K562 (cell line): ENCODE measurements around the gene YPEL1. TPM values are rescaled to one million over a fixed set of nuclear protein-coding genes. Genes with fewer than 3 reads are reported as not detected.

Source experiments
- ATAC-seq: fragments of 200-7000 bp; cut with Tn5 transposase; 3 replicates; pipeline ENCODE4 v1.9.1; 2020; ENCODE audit warnings: moderate library complexity
- BruUV-seq: library from RNA; stranded (reverse); fragments of 400-500 nt; replicated peaks from 2 replicates; lab custom pipeline; 2021; lab: Mats Ljungman, UMichigan
- CTCF ChIA-PET: fragments of 300-600 bp; formaldehyde crosslinking; extraction: SDS; loops from one replicate; lab custom pipeline; 2021; ENCODE audit warnings: low intra/inter-chr PET ratio; lab: Yijun Ruan, JAX
- POLR2A ChIA-PET: fragments of 300-600, 350-650 bp; sonication (Branson Sonifier 250); formaldehyde crosslinking; extraction: SDS; loops from one replicate; lab custom pipeline; 2021; ENCODE audit warnings: antibody characterized with exemption, inconsistent platforms; lab: Yijun Ruan, JAX
- DNase-seq, 4 experiments: peaks; one replicate each; pipeline versions ENCODE4 v3.0.0 to v3.0.0-alpha.2; 2011 to 2018; ENCODE audit warnings: low spot score in 3 of 4, mixed read lengths in 3 of 4; ENCODE audit errors: extremely low read depth in 1 of 4
- FAIRE-seq: peaks from 2 replicates; lab custom pipeline; 2011; peaks lifted over from hg19 to GRCh38; lab: Jason Lieb, UNC
- H2AFZ ChIP-seq: 2 replicates; pipeline ENCODE4 v1.6.0; 2011; ENCODE audit warnings: low read depth, low read length, control low read depth, inconsistent platforms
- H3K27ac ChIP-seq: fragments of 200-600 bp; 3 replicates; pipeline ENCODE4 v1.8.0; 2011; ENCODE audit warnings: low read depth, mild to moderate bottlenecking, control low read depth, inconsistent platforms, low read length, moderate library complexity, mixed read lengths; ENCODE audit errors: extremely low read depth
- H3K27me3 ChIP-seq, 2 experiments: fragments of 300-600 bp in 1 of 2; 2 replicates in 1 of 2; 3 replicates in 1 of 2; pipeline versions ENCODE4 v1.6.0 to v1.8.0; 2011; ENCODE audit warnings: inconsistent platforms in 2 of 2, low read length in 2 of 2, mild to moderate bottlenecking in 1 of 2, mixed read lengths in 1 of 2, moderate library complexity in 1 of 2; ENCODE audit not compliant: control insufficient read depth in 2 of 2, insufficient read depth in 2 of 2
- H3K36me3 ChIP-seq: fragments of 300-600 bp; 3 replicates; pipeline ENCODE4 v1.8.0; 2011; ENCODE audit warnings: mild to moderate bottlenecking, low read length, inconsistent platforms; ENCODE audit not compliant: control insufficient read depth, insufficient read depth
- H3K4me1 ChIP-seq, 2 experiments: fragments of 200-600 bp in 1 of 2; replicated peaks in 1 of 2; 2 replicates in 1 of 2; 3 replicates in 1 of 2; pipeline versions ENCODE4 v1.5.1 to v1.8.0; 2011; ENCODE audit warnings: inconsistent platforms in 2 of 2, low read length in 2 of 2, mild to moderate bottlenecking in 1 of 2, mixed read lengths in 1 of 2, moderate library complexity in 1 of 2; ENCODE audit not compliant: control insufficient read depth in 2 of 2, insufficient read depth in 2 of 2
- H3K4me2 ChIP-seq: 2 replicates; pipeline ENCODE4 v1.6.1; 2011; ENCODE audit warnings: low read length, control low read depth, inconsistent platforms, mixed read lengths; ENCODE audit not compliant: insufficient read depth
- H3K4me3 ChIP-seq: fragments of 200-600 bp; sonication (generic), shearing (Covaris generic); 2 replicates; pipeline ENCODE4 v1.5.1; 2016; ENCODE audit warnings: control low read depth, inconsistent platforms
- H3K79me2 ChIP-seq: fragments of 200-600 bp; 3 replicates; pipeline ENCODE4 v1.8.0; 2011; ENCODE audit warnings: low read length, inconsistent platforms; ENCODE audit not compliant: control insufficient read depth, insufficient read depth
- H3K9ac ChIP-seq, 2 experiments: 2 replicates each; pipeline versions ENCODE4 v1.6.0 to v1.6.1; 2011; ENCODE audit warnings: low read depth in 2 of 2, low read length in 2 of 2, control low read depth in 1 of 2, inconsistent platforms in 1 of 2, mild to moderate bottlenecking in 1 of 2, mixed read lengths in 1 of 2; ENCODE audit not compliant: insufficient read depth in 1 of 2
- H3K9me1 ChIP-seq: one replicate; pipeline ENCODE4 v1.6.0; 2011; ENCODE audit warnings: inconsistent platforms, mild to moderate bottlenecking, low read length, moderate library complexity; ENCODE audit not compliant: control insufficient read depth, insufficient read depth
- H3K9me3 ChIP-seq: replicated peaks from 2 replicates; pipeline ENCODE4 v1.5.1; 2011; ENCODE audit warnings: low read depth, low read length, inconsistent platforms; ENCODE audit not compliant: control insufficient read depth, insufficient read depth
- H4K20me1 ChIP-seq: replicated peaks from 2 replicates; pipeline ENCODE4 v1.6.1; 2011; ENCODE audit warnings: low read length, inconsistent platforms, mixed read lengths; ENCODE audit not compliant: control insufficient read depth, insufficient read depth
- CHCHD3 ChIP-seq: fragments of 250-450 bp; sonication (Bioruptor Pico); IDR thresholded peaks from 2 replicates; pipeline ENCODE4 v2.1.2; 2022; ENCODE audit warnings: mild to moderate bottlenecking
- ETV5 ChIP-seq: sonication (generic); formaldehyde crosslinking; IDR thresholded peaks from 2 replicates; pipeline ENCODE4 v1.4.0; 2020; ENCODE audit warnings: low read depth, mild to moderate bottlenecking, missing genetic modification reagents
- KHSRP ChIP-seq: fragments of 450-650 bp; IDR thresholded peaks from 2 replicates; pipeline ENCODE4 v1.6.1; 2017
- KLF1 ChIP-seq: fragments of 450-650 bp; IDR thresholded peaks from 2 replicates; pipeline ENCODE4 v1.6.1; 2016; ENCODE audit warnings: missing genetic modification characterization, missing compliant biosample characterization
- MAZ ChIP-seq, 2 experiments: fragments of 450-650 bp in 1 of 2; sonication (generic) in 1 of 2; formaldehyde crosslinking; IDR thresholded peaks in 1 of 2; conservative IDR thresholded peaks in 1 of 2; 2 replicates each; pipeline versions ENCODE4 v1.4.0 to v1.5.0; 2020; ENCODE audit warnings: mild to moderate bottlenecking in 1 of 2, missing genetic modification reagents in 1 of 2
- TBL1XR1 ChIP-seq, 2 experiments: IDR thresholded peaks; 2 replicates each; pipeline ENCODE4 v1.6.1; 2012; ENCODE audit warnings: improper control_type of control experiment in 2 of 2, low read length in 2 of 2, mild to moderate bottlenecking in 1 of 2
- TRIM28 ChIP-seq: fragments of 450-650 bp; IDR thresholded peaks from 2 replicates; pipeline ENCODE4 v1.6.1; 2017
- WHSC1 ChIP-seq: IDR thresholded peaks from one replicate; pipeline ENCODE4 v1.6.1; 2012; ENCODE audit warnings: low read length, control low read depth, inconsistent platforms
- ZNF707 ChIP-seq: fragments of 250-450 bp; sonication (Bioruptor Pico); conservative IDR thresholded peaks from 2 replicates; pipeline ENCODE4 v1.8.0; 2022; ENCODE audit warnings: inconsistent platforms, mild to moderate bottlenecking, moderate library complexity
- ZNF75A ChIP-seq: fragments of 450-650 bp; formaldehyde crosslinking; IDR thresholded peaks from 2 replicates; pipeline ENCODE4 v1.4.0; 2020; ENCODE audit warnings: mild to moderate bottlenecking
- WGBS: fragments of 100-300 bp; shearing (Covaris generic); methylation state at CpG from one replicate; pipeline ENCODE4 v1.1.6; 2016; ENCODE audit warnings: low coverage, mixed read lengths; ENCODE audit not compliant: insufficient coverage; ENCODE audit errors: missing lambda C conversion rate; 5-methylcytosine and 5-hydroxymethylcytosine counted together
- in situ Hi-C: fragments of 300-500 bp; cut with MboI; formaldehyde crosslinking; loops from 4 replicates; pipeline ENCODE4 v1.15.0; 2018; ENCODE audit warnings: inconsistent platforms, mixed read lengths
- intact Hi-C: fragments of 100-400 bp; cut with micrococcal nuclease; formaldehyde crosslinking; loops from 2 replicates; pipeline ENCODE4 v1.14.2; 2022
- polyA plus RNA-seq, 8 experiments: library from polyadenylated mRNA; depleted of rRNA in 4 of 8; stranded (reverse) in 5 of 8; unstranded in 3 of 8; fragments of >200 nt; fragmentation: Nextera tagmentation in 2 of 8; fragmentation: Illumina TruSeq in 1 of 8; extraction: Ambion mirVana in 2 of 8; extraction: Trizol in 1 of 8; gene quantifications; 2 replicates each; pipeline versions ENCODE4 v1.2.1 to v1.2.3, GENCODE V29; 2011 to 2014; ENCODE audit warnings: inconsistent platforms in 1 of 8, missing spikeins in 1 of 8
- total RNA-seq, 7 experiments: library from RNA; depleted of rRNA in 6 of 7; stranded (reverse); fragments of >200 nt in 6 of 7; fragmentation: Illumina TruSeq in 2 of 7; extraction: Trizol in 2 of 7; gene quantifications; 2 replicates each; pipeline versions ENCODE4 v1.2.1 to v1.2.3, GENCODE V29; 2011 to 2021; ENCODE audit warnings: low replicate concordance in 1 of 7
- TF ChIP-seq, protein P1 (sequence below), 2 experiments: fragments of 450-650 bp in 1 of 2; sonication (generic) in 1 of 2; formaldehyde crosslinking; conservative IDR thresholded peaks; 2 replicates each; pipeline versions ENCODE4 v1.4.0 to v1.8.1; 2020 to 2022; ENCODE audit warnings: mild to moderate bottlenecking in 1 of 2, missing genetic modification reagents in 1 of 2
- TF ChIP-seq, protein P2 (sequence below): fragments of 450-650 bp; IDR thresholded peaks from 2 replicates; pipeline ENCODE4 v1.6.1; 2014; ENCODE audit warnings: low read depth, mild to moderate bottlenecking, moderate library complexity, borderline replicate concordance
- TF ChIP-seq, protein P3 (sequence below): sonication (generic); formaldehyde crosslinking; IDR thresholded peaks from 2 replicates; pipeline ENCODE4 v1.4.0; 2020; ENCODE audit warnings: mild to moderate bottlenecking, missing genetic modification reagents
- TF ChIP-seq, protein P4 (sequence below), 2 experiments: fragments of 450-650 bp; conservative IDR thresholded peaks; 2 replicates each; pipeline ENCODE4 v1.6.1; 2017; ENCODE audit warnings: mild to moderate bottlenecking in 2 of 2, moderate library complexity in 2 of 2

The YPEL1 gene
- total and polyA plus RNA-seq, 9 of the 15 experiments (the other 6 are each of a cell fraction or from before 2014, with no cell fraction given), result 0.07 to 2.2 (median 0.46) TPM

DNA sequence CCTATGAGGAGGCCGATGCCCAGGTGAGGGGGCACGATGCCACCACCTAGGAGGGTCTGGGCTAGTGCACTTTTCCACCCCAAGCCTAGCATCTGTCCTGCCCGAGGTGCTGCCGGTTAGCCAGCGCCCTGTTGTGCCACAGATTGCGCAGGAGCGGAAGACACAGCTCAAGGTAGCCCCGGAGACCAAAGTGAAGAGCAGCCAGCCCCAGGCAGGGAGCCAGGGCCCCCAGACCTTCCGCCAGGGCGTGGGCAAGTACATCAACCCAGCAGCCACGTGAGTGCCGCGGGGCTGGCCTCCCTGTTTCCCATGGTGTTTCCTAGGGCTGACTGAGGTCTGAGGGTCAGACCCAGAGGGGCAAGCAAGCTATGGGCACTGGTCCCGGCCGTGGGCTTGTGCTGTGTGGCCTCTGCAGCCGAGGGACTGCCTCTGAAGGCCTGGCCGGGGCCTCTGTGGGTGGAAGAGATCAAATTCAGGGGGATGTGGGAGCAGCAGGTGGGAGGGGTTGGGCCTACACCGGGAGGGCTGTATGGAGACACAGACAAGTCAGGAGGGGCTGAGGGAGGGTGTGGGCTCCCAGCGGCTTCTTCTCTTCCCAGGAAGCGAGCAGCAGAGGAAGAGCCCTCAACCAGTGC, 40.7 kb downstream of the YPEL1 start (continued):
- TF ChIP-seq, protein P1, sequence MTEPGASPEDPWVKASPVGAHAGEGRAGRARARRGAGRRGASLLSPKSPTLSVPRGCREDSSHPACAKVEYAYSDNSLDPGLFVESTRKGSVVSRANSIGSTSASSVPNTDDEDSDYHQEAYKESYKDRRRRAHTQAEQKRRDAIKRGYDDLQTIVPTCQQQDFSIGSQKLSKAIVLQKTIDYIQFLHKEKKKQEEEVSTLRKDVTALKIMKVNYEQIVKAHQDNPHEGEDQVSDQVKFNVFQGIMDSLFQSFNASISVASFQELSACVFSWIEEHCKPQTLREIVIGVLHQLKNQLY (CRISPR knock-in tag; conservative IDR thresholded peaks at IDR 0.05), result peak in 1 of 2 experiments; percentile 40; a peak in 2 of 4 replicates
- no peak for TF ChIP-seq ZNF75A (CRISPR knock-in tag)
- TF ChIP-seq TBL1XR1 (IDR thresholded peaks at IDR 0.05; ENCODE audit: low read length in 2 of 2), result 0 out of 4 replicates have a peak, but pooled peaks of 1 of the 2 experiments have one; percentile 20
- TF ChIP-seq CHCHD3 (CRISPR knock-in tag), result 0 out of 2 replicates have a peak, but pooled peaks have one; percentile 62

DNA sequence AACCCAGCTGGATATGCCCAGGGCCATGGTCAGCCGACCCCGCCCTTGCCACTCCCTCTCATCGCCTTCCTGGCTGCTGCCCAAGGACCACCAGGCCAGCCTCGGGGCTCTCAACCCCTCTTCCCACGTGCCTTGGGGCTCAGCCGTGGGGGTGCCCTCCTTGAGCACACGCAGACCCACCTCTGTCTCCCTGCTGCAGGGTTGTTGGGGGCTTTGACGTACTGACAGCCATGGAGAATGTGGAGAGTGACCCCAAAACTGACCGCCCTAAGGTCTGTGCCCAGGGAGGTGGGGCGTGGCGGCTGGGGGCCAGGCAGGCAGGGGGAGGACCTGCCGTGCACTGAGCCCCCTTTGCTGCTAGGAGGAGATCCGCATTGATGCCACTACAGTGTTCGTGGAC, 41.2 kb downstream of the YPEL1 start:
- intact Hi-C loops, result no loop called here
- 91% methylated on average over 14 of the region's 14 CpGs for WGBS
- Histone ChIP-seq H2AFZ (no peak overlapping the region), H3K27ac (no peak overlapping the region), H3K4me3 (no peak overlapping the region), H3K9me1 (peaks cover 3% of the 10 kb centered on the region), H3K36me3 (peaks cover 74% of the 10 kb centered on the region), H3K9ac (peak overlapping the region in 1 of 2 experiments; percentile 46; a peak in 2 of 4 replicates), H4K20me1 (peaks cover 12% of the 10 kb centered on the region), H3K27me3 (no peaks in the 10 kb centered on the region), H3K79me2 (no peaks in the 10 kb centered on the region), H3K4me2 (no peak overlapping the region), H3K9me3 (no peaks in the 10 kb centered on the region), H3K4me1 (peaks cover 0 to 45% of the 10 kb centered on the region in 2 experiments; a peak in 2 of 5 replicates)
- POLR2A ChIA-PET, result interaction anchor here (0.5 to 8.8 kb wide), 10 partner anchors 7 to 247 kb away, joined by 3 to 111 read pairs (median 4); partner anchors contain the start of gene CCDC116
- CTCF ChIA-PET, result interaction anchor here (0.7 kb wide), 1 partner anchor 48 kb away, joined by 6 read pairs; no protein-coding TSS in a partner anchor
- in situ Hi-C loops, result no loop called here
- BruUV-seq, result no TSS peak
- FAIRE-seq (no peak), ATAC-seq (no peak), DNase-seq (peak in 1 of 4 experiments; percentile 61)
- TF ChIP-seq TRIM28 (no peak), KLF1 (tag) (peak; percentile 45; the same call in 1 of the 2 replicates), KHSRP (no peak), MAZ (CRISPR knock-in tag; conservative IDR thresholded peaks at IDR 0.05 in 1 of 2, IDR thresholded peaks at IDR 0.05 in 1 of 2) (0 out of 4 replicates have a peak, but pooled peaks of 1 of the 2 experiments have one; percentile 29), ETV5 (CRISPR knock-in tag) (no peak), WHSC1 (no peak), ZNF707 (no peak)
- TF ChIP-seq, protein P2, sequence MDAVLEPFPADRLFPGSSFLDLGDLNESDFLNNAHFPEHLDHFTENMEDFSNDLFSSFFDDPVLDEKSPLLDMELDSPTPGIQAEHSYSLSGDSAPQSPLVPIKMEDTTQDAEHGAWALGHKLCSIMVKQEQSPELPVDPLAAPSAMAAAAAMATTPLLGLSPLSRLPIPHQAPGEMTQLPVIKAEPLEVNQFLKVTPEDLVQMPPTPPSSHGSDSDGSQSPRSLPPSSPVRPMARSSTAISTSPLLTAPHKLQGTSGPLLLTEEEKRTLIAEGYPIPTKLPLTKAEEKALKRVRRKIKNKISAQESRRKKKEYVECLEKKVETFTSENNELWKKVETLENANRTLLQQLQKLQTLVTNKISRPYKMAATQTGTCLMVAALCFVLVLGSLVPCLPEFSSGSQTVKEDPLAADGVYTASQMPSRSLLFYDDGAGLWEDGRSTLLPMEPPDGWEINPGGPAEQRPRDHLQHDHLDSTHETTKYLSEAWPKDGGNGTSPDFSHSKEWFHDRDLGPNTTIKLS, result no peak
- TF ChIP-seq, protein P3, sequence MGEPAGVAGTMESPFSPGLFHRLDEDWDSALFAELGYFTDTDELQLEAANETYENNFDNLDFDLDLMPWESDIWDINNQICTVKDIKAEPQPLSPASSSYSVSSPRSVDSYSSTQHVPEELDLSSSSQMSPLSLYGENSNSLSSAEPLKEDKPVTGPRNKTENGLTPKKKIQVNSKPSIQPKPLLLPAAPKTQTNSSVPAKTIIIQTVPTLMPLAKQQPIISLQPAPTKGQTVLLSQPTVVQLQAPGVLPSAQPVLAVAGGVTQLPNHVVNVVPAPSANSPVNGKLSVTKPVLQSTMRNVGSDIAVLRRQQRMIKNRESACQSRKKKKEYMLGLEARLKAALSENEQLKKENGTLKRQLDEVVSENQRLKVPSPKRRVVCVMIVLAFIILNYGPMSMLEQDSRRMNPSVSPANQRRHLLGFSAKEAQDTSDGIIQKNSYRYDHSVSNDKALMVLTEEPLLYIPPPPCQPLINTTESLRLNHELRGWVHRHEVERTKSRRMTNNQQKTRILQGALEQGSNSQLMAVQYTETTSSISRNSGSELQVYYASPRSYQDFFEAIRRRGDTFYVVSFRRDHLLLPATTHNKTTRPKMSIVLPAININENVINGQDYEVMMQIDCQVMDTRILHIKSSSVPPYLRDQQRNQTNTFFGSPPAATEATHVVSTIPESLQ (CRISPR knock-in tag), result no peak
- TF ChIP-seq, protein P4, sequence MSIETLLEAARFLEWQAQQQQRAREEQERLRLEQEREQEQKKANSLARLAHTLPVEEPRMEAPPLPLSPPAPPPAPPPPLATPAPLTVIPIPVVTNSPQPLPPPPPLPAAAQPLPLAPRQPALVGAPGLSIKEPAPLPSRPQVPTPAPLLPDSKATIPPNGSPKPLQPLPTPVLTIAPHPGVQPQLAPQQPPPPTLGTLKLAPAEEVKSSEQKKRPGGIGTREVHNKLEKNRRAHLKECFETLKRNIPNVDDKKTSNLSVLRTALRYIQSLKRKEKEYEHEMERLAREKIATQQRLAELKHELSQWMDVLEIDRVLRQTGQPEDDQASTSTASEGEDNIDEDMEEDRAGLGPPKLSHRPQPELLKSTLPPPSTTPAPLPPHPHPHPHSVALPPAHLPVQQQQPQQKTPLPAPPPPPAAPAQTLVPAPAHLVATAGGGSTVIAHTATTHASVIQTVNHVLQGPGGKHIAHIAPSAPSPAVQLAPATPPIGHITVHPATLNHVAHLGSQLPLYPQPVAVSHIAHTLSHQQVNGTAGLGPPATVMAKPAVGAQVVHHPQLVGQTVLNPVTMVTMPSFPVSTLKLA (conservative IDR thresholded peaks at IDR 0.05), result no peak
